H1 (cell line): ENCODE measurements around the gene DIRAS2. TPM values are rescaled to one million over a fixed set of nuclear protein-coding genes. Genes with fewer than 3 reads are reported as not detected.

Source experiments
- CTCF ChIA-PET: fragments of 300-600 bp; sonication (Branson Sonifier 250); formaldehyde crosslinking; loops from one replicate; lab custom pipeline; 2021; ENCODE audit not compliant: partially characterized antibody; lab: Charles Lee
- POLR2A ChIA-PET: fragments of 300-600 bp; sonication (Branson Sonifier 250); formaldehyde crosslinking; loops from one replicate; lab custom pipeline; 2021; ENCODE audit warnings: inconsistent platforms; ENCODE audit not compliant: partially characterized antibody; lab: Charles Lee
- DNase-seq, 2 experiments: peaks; one replicate each; pipeline versions ENCODE4 v3.0.0 to v3.0.0-alpha.2; 2010 to 2022; ENCODE audit warnings: low spot score in 2 of 2, low read depth in 1 of 2, mixed read lengths in 1 of 2
- FAIRE-seq: peaks from 2 replicates; lab custom pipeline; 2011; peaks lifted over from hg19 to GRCh38; lab: Jason Lieb, UNC
- H2AFZ ChIP-seq: 2 replicates; pipeline ENCODE4 v1.8.1; 2012; ENCODE audit warnings: low read length, inconsistent platforms
- H2AK5ac ChIP-seq: 2 replicates; pipeline ENCODE4 v1.6.1; 2013; ENCODE audit warnings: low read depth, low read length
- H2BK120ac ChIP-seq: replicated peaks from 2 replicates; pipeline ENCODE3; 2013; ENCODE audit warnings: low read depth, low read length, inconsistent platforms
- H2BK12ac ChIP-seq: 2 replicates; pipeline ENCODE4 v1.6.1; 2013; ENCODE audit warnings: low read depth, low read length
- H2BK15ac ChIP-seq: 2 replicates; pipeline ENCODE4 v1.6.1; 2013; ENCODE audit warnings: low read length
- H2BK20ac ChIP-seq: 2 replicates; pipeline ENCODE4 v1.6.1; 2013; ENCODE audit warnings: low read length
- H2BK5ac ChIP-seq: 2 replicates; pipeline ENCODE4 v1.6.1; 2013; ENCODE audit warnings: low read depth, low read length
- H3K14ac ChIP-seq: 2 replicates; pipeline ENCODE4 v1.6.1; 2013; ENCODE audit warnings: inconsistent platforms; ENCODE audit not compliant: insufficient read length
- H3K18ac ChIP-seq: 2 replicates; pipeline ENCODE4 v1.6.1; 2013; ENCODE audit warnings: low read length; ENCODE audit errors: extremely low read depth
- H3K23ac ChIP-seq: 2 replicates; pipeline ENCODE4 v1.6.1; 2013; ENCODE audit warnings: inconsistent platforms; ENCODE audit not compliant: insufficient read length
- H3K23me2 ChIP-seq: 2 replicates; pipeline ENCODE4 v1.6.1; 2013; ENCODE audit warnings: low read depth, low read length
- H3K27ac ChIP-seq: 2 replicates; pipeline ENCODE4 v1.6.1; 2011; ENCODE audit warnings: low read depth, low read length, inconsistent platforms
- H3K27me3 ChIP-seq, 4 experiments: replicated peaks in 1 of 4; 1 replicate in 1 of 4; 2 replicates in 3 of 4; pipeline versions ENCODE4 v1.6.1 to v1.8.1; 2011 to 2013; ENCODE audit warnings: low read length in 3 of 4, mild to moderate bottlenecking in 3 of 4, inconsistent platforms in 2 of 4, mixed read lengths in 2 of 4, moderate library complexity in 1 of 4; ENCODE audit not compliant: control insufficient read depth in 3 of 4, insufficient read depth in 3 of 4; ENCODE audit errors: extremely low read depth in 1 of 4
- H3K36me3 ChIP-seq, 4 experiments: 2 replicates each; pipeline versions ENCODE4 v1.6.1 to v1.8.1; 2011 to 2013; ENCODE audit warnings: mild to moderate bottlenecking in 4 of 4, low read length in 3 of 4, moderate library complexity in 2 of 4, control low read depth in 1 of 4, inconsistent platforms in 1 of 4; ENCODE audit not compliant: insufficient read depth in 4 of 4, control insufficient read depth in 2 of 4
- H3K4ac ChIP-seq: replicated peaks from 2 replicates; pipeline ENCODE3; 2013; ENCODE audit warnings: low read length, low read depth, mixed read lengths, inconsistent platforms; ENCODE audit not compliant: insufficient read length
- H3K4me1 ChIP-seq, 4 experiments: replicated peaks in 1 of 4; 1 replicate in 1 of 4; 2 replicates in 3 of 4; pipeline versions ENCODE4 v1.6.1 to v1.8.1; 2011 to 2013; ENCODE audit warnings: low read length in 3 of 4, inconsistent platforms in 2 of 4, mixed read lengths in 1 of 4; ENCODE audit not compliant: insufficient read depth in 4 of 4, control insufficient read depth in 3 of 4
- H3K4me2 ChIP-seq, 2 experiments: 2 replicates each; pipeline versions ENCODE4 v1.6.1 to v1.8.1; 2011 to 2013; ENCODE audit warnings: low read depth in 2 of 2, low read length in 2 of 2, control low read depth in 1 of 2, inconsistent platforms in 1 of 2, mild to moderate bottlenecking in 1 of 2; ENCODE audit not compliant: insufficient read depth in 1 of 2
- H3K4me3 ChIP-seq, 4 experiments: fragments of 200-600, 300-600 bp in 1 of 4; sonication (generic), shearing (Covaris generic), sonication (Bioruptor Twin) in 1 of 4; 2 replicates each; pipeline versions ENCODE4 v1.5.1 to v1.8.1; 2011 to 2016; ENCODE audit warnings: low read length in 4 of 4, low read depth in 3 of 4, control low read depth in 2 of 4, inconsistent platforms in 2 of 4, mild to moderate bottlenecking in 2 of 4, mixed read lengths in 1 of 4, moderate library complexity in 1 of 4; ENCODE audit not compliant: insufficient read depth in 2 of 4; ENCODE audit errors: extremely low read depth in 1 of 4
- H3K56ac ChIP-seq: replicated peaks from 2 replicates; pipeline ENCODE3; 2013; ENCODE audit warnings: low read depth, mild to moderate bottlenecking, mixed read lengths, low read length, inconsistent platforms; ENCODE audit not compliant: insufficient read length
- H3K79me1 ChIP-seq: 2 replicates; pipeline ENCODE4 v1.6.1; 2013; ENCODE audit warnings: low read depth, low read length, control low read depth
- H3K79me2 ChIP-seq, 2 experiments: 2 replicates each; pipeline versions ENCODE4 v1.6.1 to v1.8.1; 2012 to 2013; ENCODE audit warnings: low read length in 2 of 2, mild to moderate bottlenecking in 2 of 2, inconsistent platforms in 1 of 2; ENCODE audit not compliant: insufficient read depth in 2 of 2, control insufficient read depth in 1 of 2
- H3K9ac ChIP-seq, 4 experiments: replicated peaks in 1 of 4; 1 replicate in 1 of 4; 2 replicates in 3 of 4; pipeline versions ENCODE4 v1.6.1 to v1.8.1; 2011 to 2013; ENCODE audit warnings: low read depth in 3 of 4, low read length in 3 of 4, control low read depth in 2 of 4, mild to moderate bottlenecking in 2 of 4, moderate library complexity in 2 of 4, inconsistent platforms in 1 of 4; ENCODE audit errors: extremely low read depth in 1 of 4
- H3K9me3 ChIP-seq, 2 experiments: 2 replicates each; pipeline versions ENCODE4 v1.6.1 to v1.8.1; 2012 to 2013; ENCODE audit warnings: mild to moderate bottlenecking in 2 of 2, moderate library complexity in 2 of 2, control low read depth in 1 of 2, inconsistent platforms in 1 of 2, low read depth in 1 of 2, low read length in 1 of 2, mixed read lengths in 1 of 2; ENCODE audit not compliant: insufficient read depth in 2 of 2
- H4K20me1 ChIP-seq, 2 experiments: replicated peaks in 1 of 2; 2 replicates each; pipeline versions ENCODE3 to v1.8.1; 2011 to 2013; ENCODE audit warnings: inconsistent platforms in 2 of 2, low read length in 2 of 2, mild to moderate bottlenecking in 1 of 2; ENCODE audit not compliant: insufficient read depth in 2 of 2, control insufficient read depth in 1 of 2
- H4K5ac ChIP-seq: 2 replicates; pipeline ENCODE4 v1.6.1; 2013; ENCODE audit warnings: low read length, low read depth, mixed read lengths, inconsistent platforms; ENCODE audit not compliant: insufficient read length
- H4K8ac ChIP-seq: 2 replicates; pipeline ENCODE4 v1.8.0; 2013; ENCODE audit warnings: mild to moderate bottlenecking, moderate library complexity, low read length, inconsistent platforms; ENCODE audit not compliant: insufficient read depth; ENCODE audit errors: extremely low read depth
- H4K91ac ChIP-seq: replicated peaks from 2 replicates; pipeline ENCODE3; 2013; ENCODE audit warnings: low read length, mixed read lengths, inconsistent platforms; ENCODE audit not compliant: insufficient read length
- ASH2L ChIP-seq: fragments of 200-600, 300-600 bp; sonication (generic); IDR thresholded peaks from one replicate; pipeline ENCODE4 v1.7.1; 2017; ENCODE audit warnings: low read length
- EZH2 ChIP-seq: fragments of 200-600 bp; sonication (generic); IDR thresholded peaks from 2 replicates; pipeline ENCODE4 v1.7.1; 2012; ENCODE audit warnings: low read depth, mild to moderate bottlenecking, moderate library complexity, low read length, inconsistent platforms; ENCODE audit not compliant: severe bottlenecking
- KDM1A ChIP-seq: fragments of 200-600, 300-600 bp; sonication (generic); IDR thresholded peaks from 2 replicates; pipeline ENCODE4 v1.7.1; 2016; ENCODE audit warnings: mild to moderate bottlenecking, low read length, borderline replicate concordance
- NANOG ChIP-seq: IDR thresholded peaks from 2 replicates; pipeline ENCODE4 v1.6.1; 2011; ENCODE audit warnings: low read length, low read depth, mild to moderate bottlenecking, inconsistent platforms; ENCODE audit not compliant: insufficient read depth, poor library complexity, severe bottlenecking
- POLR2A ChIP-seq, 2 experiments: IDR thresholded peaks; 1 replicate in 1 of 2; 2 replicates in 1 of 2; pipeline ENCODE4 v1.6.1; 2011; ENCODE audit warnings: low read depth in 2 of 2, low read length in 2 of 2, mild to moderate bottlenecking in 2 of 2; ENCODE audit errors: control extremely low read depth in 1 of 2
- POU5F1 ChIP-seq: IDR thresholded peaks from 2 replicates; pipeline ENCODE4 v1.6.1; 2011; ENCODE audit warnings: low read depth, mild to moderate bottlenecking, low read length, moderate library complexity
- SAP30 ChIP-seq: fragments of 300-600 bp; sonication (generic); IDR thresholded peaks from 2 replicates; pipeline ENCODE4 v1.7.1; 2012; ENCODE audit warnings: low read length, moderate library complexity, mild to moderate bottlenecking, inconsistent platforms; ENCODE audit not compliant: insufficient read depth, insufficient replicate concordance
- SIRT6 ChIP-seq: IDR thresholded peaks from one replicate; pipeline ENCODE4 v1.7.1; 2012; ENCODE audit warnings: low read length, inconsistent platforms
- SP4 ChIP-seq: IDR thresholded peaks from 2 replicates; pipeline ENCODE4 v1.6.1; 2012; ENCODE audit warnings: low read length, inconsistent platforms
- SRF ChIP-seq: IDR thresholded peaks from 2 replicates; pipeline ENCODE4 v1.6.1; 2011; ENCODE audit warnings: mild to moderate bottlenecking, low read depth, low read length, moderate library complexity
- SUZ12 ChIP-seq: fragments of 200-600 bp; sonication (generic); IDR thresholded peaks from 2 replicates; pipeline ENCODE4 v1.6.1; 2012; ENCODE audit warnings: mild to moderate bottlenecking, inconsistent platforms, low read length, moderate library complexity, mixed read lengths
- TBP ChIP-seq: IDR thresholded peaks from 2 replicates; pipeline ENCODE4 v1.6.1; 2011; ENCODE audit warnings: low read depth, low read length, improper control_type of control experiment
- TEAD4 ChIP-seq: IDR thresholded peaks from 2 replicates; pipeline ENCODE4 v1.6.1; 2012; ENCODE audit warnings: low read depth, low read length, inconsistent platforms, mixed read lengths
- YY1 ChIP-seq: IDR thresholded peaks from 2 replicates; pipeline ENCODE4 v1.6.1; 2011; ENCODE audit warnings: low read depth, mild to moderate bottlenecking, low read length
- WGBS, 2 experiments: shearing (Covaris generic) in 1 of 2; methylation state at CpG; one replicate each; pipeline versions ENCODE4 v1.1.6 to v1.1.7; 2013 to 2015; ENCODE audit warnings: low lambda C conversion rate in 2 of 2, mixed read lengths in 2 of 2, inconsistent platforms in 1 of 2, low coverage in 1 of 2, missing lambda C conversion rate in 1 of 2; ENCODE audit not compliant: insufficient replicate concordance in 2 of 2, insufficient coverage in 1 of 2, insufficient read length in 1 of 2; ENCODE audit errors: extremely low coverage in 1 of 2, missing lambda C conversion rate in 1 of 2; 5-methylcytosine and 5-hydroxymethylcytosine counted together
- polyA plus RNA-seq, 7 experiments: library from polyadenylated mRNA; depleted of rRNA in 3 of 7; stranded (reverse) in 5 of 7; unstranded in 2 of 7; fragments of >200 nt in 5 of 7; fragments of 200-250 nt in 2 of 7; gene quantifications; 1 replicate in 5 of 7; 2 replicates in 1 of 7; 4 replicates in 1 of 7; pipeline versions ENCODE4 v1.2.1 to v1.2.3, GENCODE V29; 2011 to 2013; ENCODE audit warnings: missing spikeins in 2 of 7, mixed read lengths in 2 of 7
- total RNA-seq: library from RNA; stranded (reverse); fragmentation: NEBNext Ultra II Directional; extraction: Animal tissue kit (Norgen Biotek cat#: 25700); gene quantifications from 2 replicates; pipeline ENCODE4 v1.2.1, GENCODE V29; 2021

The DIRAS2 gene
- total and polyA plus RNA-seq, 2 of the 8 experiments (the other 6 are each of a cell fraction or from before 2014, with no cell fraction given), result 0.06 to 0.15 TPM

DNA sequence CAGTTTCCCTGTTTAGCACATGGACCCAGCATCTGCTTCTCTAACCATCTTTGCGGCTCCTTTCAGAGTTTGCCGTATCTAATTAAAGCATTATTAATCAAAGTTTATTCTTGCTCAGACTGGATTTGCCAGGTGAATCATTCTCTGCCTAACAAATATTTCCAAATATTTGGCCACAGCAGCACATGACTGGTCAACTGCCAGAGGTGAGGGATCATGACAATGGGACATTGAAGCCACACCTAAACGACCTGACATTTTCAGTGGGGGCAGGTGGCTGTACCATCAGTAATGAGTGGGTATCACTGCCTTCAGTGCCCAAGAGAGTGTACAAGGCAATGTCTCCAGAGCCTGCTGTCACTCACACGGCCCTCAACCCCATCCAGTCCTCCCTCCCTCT, 80.4 kb downstream of the DIRAS2 start:
- H3K36me3 ChIP-seq, result no peaks in the 10 kb centered on the region
- no peak overlapping the region for H2BK12ac ChIP-seq
- no peak overlapping the region for H4K5ac ChIP-seq
- no peak for FAIRE-seq
- no peak overlapping the region for H2AFZ ChIP-seq
- TF ChIP-seq KDM1A (no peak), ASH2L (no peak), SAP30 (no peak), TEAD4 (no peak), SUZ12 (no peak), SP4 (no peak), TBP (no peak), POU5F1 (no peak), EZH2 (no peak), SIRT6 (no peak), NANOG (no peak), SRF (no peak), POLR2A (IDR thresholded peaks at IDR 0.05; ENCODE audit: control extremely low read depth in 1 of 2, low read depth in 2 of 2, low read length in 2 of 2) (no peak), YY1 (no peak)
- POLR2A ChIA-PET, result no interaction called here
- H3K27me3 ChIP-seq, result no peaks in the 10 kb centered on the region; a peak in 1 of 7 replicates
- WGBS, 2 experiments, result 93% methylated on average over 4 of the region's 4 CpGs; no CpG with 5 or more reads in 1 of the 2 experiments
- H3K18ac ChIP-seq, result no peak overlapping the region
- CTCF ChIA-PET, result no interaction called here
- no peak overlapping the region for H3K4me3 ChIP-seq
- no peak overlapping the region for H2AK5ac ChIP-seq
- no peak overlapping the region for H3K23ac ChIP-seq
- DNase-seq, result no peak
- no peaks in the 10 kb centered on the region; the same call in 1 of the 2 replicates for H3K23me2 ChIP-seq
- H4K91ac ChIP-seq, result no peak overlapping the region
- no peaks in the 10 kb centered on the region for H3K9me3 ChIP-seq
- H4K8ac ChIP-seq, result no peak overlapping the region
- no peak overlapping the region for H2BK120ac ChIP-seq
- H2BK15ac ChIP-seq, result no peak overlapping the region
- no peaks in the 10 kb centered on the region for H3K79me1 ChIP-seq
- no peak overlapping the region for H2BK20ac ChIP-seq
- H3K56ac ChIP-seq, result no peak overlapping the region
- H3K9ac ChIP-seq, result no peak overlapping the region
- H3K4me1 ChIP-seq, result peaks cover 0 to 5% (median 0%) of the 10 kb centered on the region in 4 experiments; a peak in 1 of 7 replicates
- no peak overlapping the region for H3K4me2 ChIP-seq
- H3K27ac ChIP-seq, result no peak overlapping the region
- H3K4ac ChIP-seq, result no peak overlapping the region
- H4K20me1 ChIP-seq, result no peaks in the 10 kb centered on the region
- no peaks in the 10 kb centered on the region for H3K79me2 ChIP-seq
- no peak overlapping the region for H3K14ac ChIP-seq
- H2BK5ac ChIP-seq, result no peak overlapping the region
